ENCODE results near the gene TOM1L1. TPM values are rescaled to one million over a fixed set of nuclear protein-coding genes. Genes with fewer than 3 reads are reported as not detected.
A peak's percentile ranks its signal among the peaks of the same experiment; 100 is the strongest.

The TOM1L1 gene
- total and polyA plus RNA-seq, 4 donors: 21.4 to 119 (median 33.9) TPM

GRCh38 chr17:54992797-54993639 lies 92.4 kb downstream of the TOM1L1 start:
- no peak overlapping the region for H3K4me3 ChIP-seq (ENCODE audit: low read depth in 1 of 3, low read length in 3 of 3)
- no peak overlapping the region for H3K27ac ChIP-seq (ENCODE audit: low read depth in 1 of 2, low read length in 2 of 2)
- H3K9me3 ChIP-seq (ENCODE audit: control insufficient read depth in 4 of 4, low read length in 3 of 4): no peaks in the 10 kb centered on the region
- no peak for TF ChIP-seq ZBTB33 (IDR thresholded peaks at IDR 0.05)
- TF ChIP-seq MAX (IDR thresholded peaks at IDR 0.05): no peak
- TF ChIP-seq RAD21 (IDR thresholded peaks at IDR 0.05): peak; percentile 79 to 89
- peak; percentile 55 for TF ChIP-seq CTCF (IDR thresholded peaks at IDR 0.05; ENCODE audit: low read depth, low read length, missing input control)
- WGBS: 84% methylated on average over 8 of the region's 8 CpGs
- H3K36me3 ChIP-seq (ENCODE audit: control insufficient read depth in 4 of 4, insufficient read depth in 3 of 4, low read depth in 1 of 4, low read length in 3 of 4): no peaks in the 10 kb centered on the region
- no peak for DNase-seq (ENCODE audit: low spot score)
- H3K4me1 ChIP-seq (ENCODE audit: control insufficient read depth in 4 of 4, insufficient read depth in 4 of 4, low read length in 3 of 4): peaks cover 0 to 1% (median 0%) of the 10 kb centered on the region in 4 donors
- H3K27me3 ChIP-seq (ENCODE audit: control insufficient read depth in 4 of 4, insufficient read depth in 4 of 4, low read length in 3 of 4): no peaks in the 10 kb centered on the region
- no peak overlapping the region for H3K9ac ChIP-seq (ENCODE audit: low read depth in 1 of 2, low read length in 2 of 2)

- H3K27ac ChIP-seq (ENCODE audit: low read depth in 1 of 2, low read length in 2 of 2): no peak overlapping the region
- no peaks in the 10 kb centered on the region for H3K9me3 ChIP-seq (ENCODE audit: control insufficient read depth in 4 of 4, low read length in 3 of 4)
- H3K4me1 ChIP-seq (ENCODE audit: control insufficient read depth in 4 of 4, insufficient read depth in 4 of 4, low read length in 3 of 4): no peaks in the 10 kb centered on the region
- TF ChIP-seq SP1 (IDR thresholded peaks at IDR 0.05) (no peak), HNF4A (conservative IDR thresholded peaks at IDR 0.05) (no peak), HNF4G (IDR thresholded peaks at IDR 0.05) (no peak), TAF1 (conservative IDR thresholded peaks at IDR 0.05) (no peak), FOXA2 (IDR thresholded peaks at IDR 0.05) (no peak)
- 96% methylated on average over 1 of the region's 1 CpG for WGBS
- no peak for DNase-seq (ENCODE audit: low spot score)
- H3K4me3 ChIP-seq (ENCODE audit: low read depth in 1 of 3, low read length in 3 of 3): no peak overlapping the region
- no peak overlapping the region for H3K9ac ChIP-seq (ENCODE audit: low read depth in 1 of 2, low read length in 2 of 2)
- no peaks in the 10 kb centered on the region for H3K36me3 ChIP-seq (ENCODE audit: control insufficient read depth in 4 of 4, insufficient read depth in 3 of 4, low read depth in 1 of 4, low read length in 3 of 4)
- no peaks in the 10 kb centered on the region for H3K27me3 ChIP-seq (ENCODE audit: control insufficient read depth in 4 of 4, insufficient read depth in 4 of 4, low read length in 3 of 4)
These were observed 95.8 kb downstream of the TOM1L1 start for GRCh38 chr17:54996441-54996840.

GRCh38 chr17:55002458-55002857 lies 101.8 kb downstream of the TOM1L1 start:
- H3K4me1 ChIP-seq (ENCODE audit: control insufficient read depth in 4 of 4, insufficient read depth in 4 of 4, low read length in 3 of 4): no peaks in the 10 kb centered on the region
- no peak for DNase-seq (ENCODE audit: low spot score)
- H3K27ac ChIP-seq (ENCODE audit: low read depth in 1 of 2, low read length in 2 of 2): no peak overlapping the region
- H3K36me3 ChIP-seq (ENCODE audit: control insufficient read depth in 4 of 4, insufficient read depth in 3 of 4, low read depth in 1 of 4, low read length in 3 of 4): no peaks in the 10 kb centered on the region
- H3K9me3 ChIP-seq (ENCODE audit: control insufficient read depth in 4 of 4, low read length in 3 of 4): no peaks in the 10 kb centered on the region
- H3K27me3 ChIP-seq (ENCODE audit: control insufficient read depth in 4 of 4, insufficient read depth in 4 of 4, low read length in 3 of 4): no peaks in the 10 kb centered on the region
- no peak for TF ChIP-seq FOXA2 (IDR thresholded peaks at IDR 0.05)
- TF ChIP-seq SP1 (IDR thresholded peaks at IDR 0.05): no peak
- TF ChIP-seq EGR1 (IDR thresholded peaks at IDR 0.05; ENCODE audit: low read depth in 2 of 2): no peak
- no peak for TF ChIP-seq HNF4G (IDR thresholded peaks at IDR 0.05)
- TF ChIP-seq ZBTB33 (IDR thresholded peaks at IDR 0.05): no peak
- no peak for TF ChIP-seq REST (IDR thresholded peaks at IDR 0.05)
- TF ChIP-seq NR2F2 (IDR thresholded peaks at IDR 0.05): no peak
- no peak overlapping the region for H3K4me3 ChIP-seq (ENCODE audit: low read depth in 1 of 3, low read length in 3 of 3)
- H3K9ac ChIP-seq (ENCODE audit: low read depth in 1 of 2, low read length in 2 of 2): no peak overlapping the region

Measured in liver (tissue), 9 donors.